HL-60 (cell line): ENCODE results near the gene TRIB2.

Experiments
- DNase-seq, 2 experiments: peaks; one replicate each; pipeline ENCODE4 v3.0.0-alpha.2; 2010 to 2020; ENCODE audit warnings: low read depth in 1 of 2, low spot score in 1 of 2
- H3K27ac ChIP-seq: fragments of 250-450 bp; sonication (Bioruptor Pico); replicated peaks from 2 replicates; pipeline ENCODE4 v1.5.1; 2020; ENCODE audit warnings: mild to moderate bottlenecking, moderate library complexity
- H3K27me3 ChIP-seq: fragments of 250-450 bp; sonication (Bioruptor Pico); 2 replicates; pipeline ENCODE4 v1.5.1; 2021; ENCODE audit warnings: mild to moderate bottlenecking, moderate library complexity; ENCODE audit not compliant: insufficient read depth, poor library complexity, severe bottlenecking
- H3K4me3 ChIP-seq: replicated peaks from 2 replicates; pipeline ENCODE4 v1.5.1; 2011; ENCODE audit warnings: mild to moderate bottlenecking, control low read depth, low read length; ENCODE audit not compliant: insufficient read depth
- GABPA ChIP-seq: IDR thresholded peaks from 2 replicates; pipeline ENCODE4 v1.6.1; 2012; ENCODE audit warnings: low read depth
- POLR2AphosphoS5 ChIP-seq: IDR thresholded peaks from 2 replicates; pipeline ENCODE4 v1.6.1; 2012; ENCODE audit warnings: low read depth
- REST ChIP-seq: IDR thresholded peaks from 2 replicates; pipeline ENCODE4 v1.6.1; 2012; ENCODE audit warnings: low read depth; ENCODE audit not compliant: insufficient replicate concordance
- SPI1 ChIP-seq: IDR thresholded peaks from 2 replicates; pipeline ENCODE4 v1.6.1; 2012; ENCODE audit warnings: low read depth, mild to moderate bottlenecking, borderline replicate concordance
- TF ChIP-seq, protein P1 (sequence below): IDR thresholded peaks from one replicate; pipeline ENCODE4 v1.5.1; 2011; ENCODE audit warnings: low read length, control low read depth, inconsistent platforms; ENCODE audit not compliant: insufficient read depth

Gene TRIB2

GRCh38 chr2:12704378-12704777 lies 12.4 kb upstream of the TRIB2 start:
- TF ChIP-seq, protein P1, sequence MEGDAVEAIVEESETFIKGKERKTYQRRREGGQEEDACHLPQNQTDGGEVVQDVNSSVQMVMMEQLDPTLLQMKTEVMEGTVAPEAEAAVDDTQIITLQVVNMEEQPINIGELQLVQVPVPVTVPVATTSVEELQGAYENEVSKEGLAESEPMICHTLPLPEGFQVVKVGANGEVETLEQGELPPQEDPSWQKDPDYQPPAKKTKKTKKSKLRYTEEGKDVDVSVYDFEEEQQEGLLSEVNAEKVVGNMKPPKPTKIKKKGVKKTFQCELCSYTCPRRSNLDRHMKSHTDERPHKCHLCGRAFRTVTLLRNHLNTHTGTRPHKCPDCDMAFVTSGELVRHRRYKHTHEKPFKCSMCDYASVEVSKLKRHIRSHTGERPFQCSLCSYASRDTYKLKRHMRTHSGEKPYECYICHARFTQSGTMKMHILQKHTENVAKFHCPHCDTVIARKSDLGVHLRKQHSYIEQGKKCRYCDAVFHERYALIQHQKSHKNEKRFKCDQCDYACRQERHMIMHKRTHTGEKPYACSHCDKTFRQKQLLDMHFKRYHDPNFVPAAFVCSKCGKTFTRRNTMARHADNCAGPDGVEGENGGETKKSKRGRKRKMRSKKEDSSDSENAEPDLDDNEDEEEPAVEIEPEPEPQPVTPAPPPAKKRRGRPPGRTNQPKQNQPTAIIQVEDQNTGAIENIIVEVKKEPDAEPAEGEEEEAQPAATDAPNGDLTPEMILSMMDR, result no peak
- no peak for TF ChIP-seq REST
- no peak for TF ChIP-seq GABPA
- no peak for TF ChIP-seq SPI1
- TF ChIP-seq POLR2AphosphoS5, result no peak
- Histone ChIP-seq H3K27ac (no peak overlapping the region), H3K4me3 (no peak overlapping the region), H3K27me3 (no peaks in the 10 kb centered on the region)
- DNase-seq, result no peak

- Histone ChIP-seq H3K27ac (no peak overlapping the region), H3K27me3 (no peaks in the 10 kb centered on the region), H3K4me3 (no peak overlapping the region)
- DNase-seq, result no peak
- TF ChIP-seq GABPA (no peak), POLR2AphosphoS5 (no peak), SPI1 (no peak), REST (no peak)
- TF ChIP-seq, protein P1, result no peak
Observed at GRCh38 chr2:12705230-12705629, 11.5 kb upstream of the TRIB2 start.

DNA sequence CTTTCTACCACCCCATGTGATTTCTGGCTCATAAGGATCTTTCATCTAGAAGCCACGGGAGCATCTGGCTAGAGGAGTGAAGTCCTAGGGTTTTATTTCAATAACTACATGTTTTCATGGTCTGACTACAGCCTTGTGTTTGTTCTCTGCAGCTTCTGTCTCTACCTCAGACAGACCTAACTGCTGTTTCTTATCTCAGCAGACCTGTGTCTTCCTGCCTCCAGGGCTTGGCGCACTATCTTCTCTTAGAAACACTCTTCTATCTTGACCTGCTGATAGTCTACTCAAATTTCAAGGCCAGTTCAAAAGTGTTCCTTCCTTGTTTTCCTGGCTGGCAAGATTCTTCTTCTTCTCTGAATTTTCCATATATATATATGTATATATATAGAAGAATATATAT lies 11.0 kb upstream of the TRIB2 start:
- H3K27me3 ChIP-seq, result no peaks in the 10 kb centered on the region
- DNase-seq, result no peak
- no peak overlapping the region for H3K27ac ChIP-seq
- no peak overlapping the region for H3K4me3 ChIP-seq
- TF ChIP-seq REST (no peak), GABPA (no peak), SPI1 (no peak)
- TF ChIP-seq, protein P1, result no peak
